Loucy (cell line): ENCODE measurements around the gene CCDC121.

ENCODE experiments used
- CTCF ChIP-seq: fragments of 200-600 bp; sonication (generic); conservative IDR thresholded peaks from 2 replicates; pipeline ENCODE4 v1.5.1; 2014; ENCODE audit warnings: mild to moderate bottlenecking, antibody characterized with exemption, low read length
- EZH2phosphoT487 ChIP-seq: fragments of 200-600 bp; IDR thresholded peaks from 2 replicates; pipeline ENCODE4 v1.6.1; 2018; ENCODE audit warnings: antibody characterized with exemption, mild to moderate bottlenecking, moderate library complexity, borderline replicate concordance

- TF ChIP-seq CTCF (no peak), EZH2phosphoT487 (no peak)
Measured at GRCh38 chr2:27613985-27614384, 14.8 kb downstream of the CCDC121 start.
